Measurements from ENCODE around the gene CBLN3. TPM values are rescaled to one million over a fixed set of nuclear protein-coding genes. Genes with fewer than 3 reads are reported as not detected.

CBLN3 gene
- total RNA-seq, 2 donors from 2014 or later: 0.33 to 4.9 TPM

GRCh38 chr14:24377126-24377525 is 52.3 kb downstream of the CBLN3 start:
- Histone ChIP-seq H3K4me1 (peaks cover 19% of the 10 kb centered on the region), H3K27me3 (no peaks in the 10 kb centered on the region), H3K36me3 (replicated peaks in 1 of 2; ENCODE audit: insufficient read depth in 1 of 2, low read depth in 2 of 2) (no peaks in the 10 kb centered on the region), H3K27ac (no peak overlapping the region), H3K9me3 (no peaks in the 10 kb centered on the region), H3K4me3 (no peak overlapping the region)
- DNase-seq: no peak
- no peak for ATAC-seq
- intact Hi-C loops (cut with DNase I): no loop called here
- WGBS, 2 donors: 67 to 80% methylated on average over 7 of the region's 7 CpGs
- TF ChIP-seq CTCF (IDR thresholded peaks at IDR 0.05): no peak
- no peak for TF ChIP-seq POLR2A (IDR thresholded peaks at IDR 0.05)

Other genes with a start within 250 kb of the CBLN3 start
- gene IPO4, start 240.9 kb downstream of the CBLN3 start, total RNA-seq: 10 to 100 TPM; 30.4 to 73.5 TPM
- 10 to 100 TPM; 57.9 to 59.7 TPM for gene TM9SF1, start 234.2 kb downstream of the CBLN3 start, total RNA-seq
- under 1 TPM in 1 of 2 donors, not detected in 1; 0.26 TPM for gene TSSK4, start 224.0 kb downstream of the CBLN3 start, total RNA-seq
- 10 to 100 TPM; 28.5 to 32.0 TPM for gene CHMP4A, start 216.2 kb downstream of the CBLN3 start, total RNA-seq
- 10 to 100 TPM in 1 of 2 donors, 1 to 10 TPM in 1; 2.0 to 18.9 TPM for gene MDP1, start 213.6 kb downstream of the CBLN3 start, total RNA-seq
- gene NEDD8, start 197.3 kb downstream of the CBLN3 start, total RNA-seq: 10 to 100 TPM; 28.7 to 77.6 TPM
- gene GMPR2, start 196.7 kb downstream of the CBLN3 start, total RNA-seq: 10 to 100 TPM; 30.9 to 41.9 TPM
- 10 to 100 TPM; 28.3 to 35.3 TPM for gene TINF2, start 187.0 kb downstream of the CBLN3 start, total RNA-seq
- 10 to 100 TPM in 1 of 2 donors, 1 to 10 TPM in 1; 2.9 to 13.8 TPM for gene TGM1, start 166.5 kb downstream of the CBLN3 start, total RNA-seq
- gene RABGGTA, start 158.1 kb downstream of the CBLN3 start, total RNA-seq: 10 to 100 TPM; 18.4 to 90.0 TPM
- gene DHRS1, start 129.9 kb downstream of the CBLN3 start, total RNA-seq: 10 to 100 TPM; 18.8 to 31.4 TPM
- 10 to 100 TPM; 10.6 to 12.2 TPM for gene NOP9, start 129.8 kb downstream of the CBLN3 start, total RNA-seq
- gene CIDEB, start 121.7 kb downstream of the CBLN3 start, total RNA-seq: 10 to 100 TPM; 19.1 to 34.0 TPM
- gene LTB4R2, start 119.5 kb downstream of the CBLN3 start, total RNA-seq: 10 to 100 TPM; 10.9 to 31.3 TPM
- 1 to 10 TPM; 3.6 to 9.1 TPM for gene LTB4R, start 118.2 kb downstream of the CBLN3 start, total RNA-seq
- gene ADCY4, start 94.6 kb downstream of the CBLN3 start, total RNA-seq: 10 to 100 TPM; 10.6 to 14.8 TPM
- gene RIPK3, start 89.7 kb downstream of the CBLN3 start, total RNA-seq: 1 to 10 TPM; 6.0 to 9.9 TPM
- gene NFATC4, start 61.5 kb downstream of the CBLN3 start, total RNA-seq: 10 to 100 TPM; 11.9 to 19.8 TPM
- gene NYNRIN, start 30.7 kb downstream of the CBLN3 start, total RNA-seq: 1 to 10 TPM; 7.3 to 7.5 TPM
- gene KHNYN, start 286 bp upstream of the CBLN3 start, total RNA-seq: 10 to 100 TPM; 43.8 TPM
- gene SDR39U1, start 13.1 kb upstream of the CBLN3 start, total RNA-seq: 10 to 100 TPM; 34.8 to 63.6 TPM
- not detected for gene CMA1, start 78.6 kb upstream of the CBLN3 start, total RNA-seq
- gene CTSG, start 146.6 kb upstream of the CBLN3 start, total RNA-seq: not detected
- gene GZMH, start 180.0 kb upstream of the CBLN3 start, total RNA-seq: not detected
- gene GZMB, start 204.5 kb upstream of the CBLN3 start, total RNA-seq: not detected